Neuronal stem cell (in vitro differentiated cells): ENCODE results near the gene POU2F2.
A peak's percentile ranks its signal among the peaks of the same experiment; 100 is the strongest.

Source experiments
- DNase-seq: peaks from one replicate; pipeline ENCODE4 v3.0.0-alpha.2; 2013; ENCODE audit warnings: low spot score
- H2AFZ ChIP-seq: one replicate; pipeline ENCODE4 v1.6.1; 2013; ENCODE audit warnings: mild to moderate bottlenecking, low read length, inconsistent platforms
- H2AK5ac ChIP-seq: 2 replicates; pipeline ENCODE4 v1.6.1; 2013; ENCODE audit warnings: low read depth, mild to moderate bottlenecking, inconsistent platforms, low read length, moderate library complexity, mixed read lengths
- H2BK120ac ChIP-seq: 2 replicates; pipeline ENCODE4 v1.6.1; 2013; ENCODE audit warnings: low read depth, mild to moderate bottlenecking, inconsistent platforms, low read length, moderate library complexity, mixed read lengths
- H2BK12ac ChIP-seq: one replicate; pipeline ENCODE4 v1.6.1; 2013; ENCODE audit warnings: low read length, inconsistent platforms
- H2BK15ac ChIP-seq: 2 replicates; pipeline ENCODE4 v1.6.1; 2013; ENCODE audit warnings: mild to moderate bottlenecking, low read length, inconsistent platforms, mixed read lengths
- H2BK5ac ChIP-seq: one replicate; pipeline ENCODE4 v1.6.1; 2013; ENCODE audit warnings: inconsistent platforms, mild to moderate bottlenecking, low read length, moderate library complexity
- H3K14ac ChIP-seq: one replicate; pipeline ENCODE4 v1.6.1; 2013; ENCODE audit warnings: low read length, inconsistent platforms
- H3K18ac ChIP-seq: 2 replicates; pipeline ENCODE4 v1.6.1; 2013; ENCODE audit warnings: low read length, inconsistent platforms
- H3K23ac ChIP-seq: 2 replicates; pipeline ENCODE4 v1.6.1; 2013; ENCODE audit warnings: low read depth, mild to moderate bottlenecking, mixed read lengths, low read length, inconsistent platforms; ENCODE audit not compliant: poor library complexity
- H3K27ac ChIP-seq: replicated peaks from 3 replicates; pipeline ENCODE4 v1.5.1; 2013; ENCODE audit warnings: low read length, inconsistent platforms
- H3K27me3 ChIP-seq, 3 experiments: 2 replicates each; pipeline ENCODE4 v1.6.1; 2013; ENCODE audit warnings: low read length in 3 of 3, mild to moderate bottlenecking in 2 of 3, inconsistent platforms in 1 of 3, low read depth in 1 of 3, mixed read lengths in 1 of 3, moderate library complexity in 1 of 3; ENCODE audit not compliant: control insufficient read depth in 3 of 3, insufficient read depth in 3 of 3
- H3K36me3 ChIP-seq, 2 donors: replicated peaks in 1 of 2; 2 replicates each; pipeline ENCODE4 v1.6.1; 2013; ENCODE audit warnings: low read length in 2 of 2; ENCODE audit not compliant: control insufficient read depth in 2 of 2, insufficient read depth in 2 of 2
- H3K4ac ChIP-seq: 2 replicates; pipeline ENCODE4 v1.6.1; 2013; ENCODE audit warnings: inconsistent platforms, mild to moderate bottlenecking, low read length, moderate library complexity
- H3K4me1 ChIP-seq, 2 donors: 1 replicate in 1 of 2; 2 replicates in 1 of 2; pipeline ENCODE4 v1.6.1; 2013; ENCODE audit warnings: low read length in 2 of 2, low read depth in 1 of 2; ENCODE audit not compliant: control insufficient read depth in 2 of 2, insufficient read depth in 1 of 2
- H3K4me2 ChIP-seq: one replicate; pipeline ENCODE4 v1.6.1; 2013; ENCODE audit warnings: mild to moderate bottlenecking, low read length, inconsistent platforms; ENCODE audit not compliant: insufficient read depth, poor library complexity, severe bottlenecking
- H3K4me3 ChIP-seq, 2 donors: 2 replicates each; pipeline ENCODE4 v1.5.1; 2013; ENCODE audit warnings: low read length in 2 of 2, mild to moderate bottlenecking in 2 of 2, inconsistent platforms in 1 of 2, moderate library complexity in 1 of 2
- H3K79me1 ChIP-seq: one replicate; pipeline ENCODE4 v1.6.1; 2013; ENCODE audit warnings: low read depth, mild to moderate bottlenecking, inconsistent platforms, low read length, moderate library complexity
- H3K9ac ChIP-seq: one replicate; pipeline ENCODE4 v1.6.1; 2013; ENCODE audit warnings: mild to moderate bottlenecking, low read depth, low read length, inconsistent platforms; ENCODE audit not compliant: poor library complexity
- H3K9me3 ChIP-seq, 2 donors: replicated peaks in 1 of 2; 2 replicates each; pipeline versions ENCODE3 to v1.6.1; 2013; ENCODE audit warnings: low read length in 2 of 2, mild to moderate bottlenecking in 2 of 2, inconsistent platforms in 1 of 2, low read depth in 1 of 2, mixed read lengths in 1 of 2, moderate library complexity in 1 of 2; ENCODE audit not compliant: control insufficient read depth in 2 of 2, insufficient read depth in 1 of 2
- H4K8ac ChIP-seq: one replicate; pipeline ENCODE4 v1.6.1; 2013; ENCODE audit warnings: low read depth, mild to moderate bottlenecking, inconsistent platforms, low read length, moderate library complexity
- H4K91ac ChIP-seq: one replicate; pipeline ENCODE4 v1.6.1; 2013; ENCODE audit warnings: low read length, low read depth, mild to moderate bottlenecking, inconsistent platforms; ENCODE audit not compliant: poor library complexity
- WGBS, 2 donors: extraction: QIAGEN DNeasy Blood & Tissue Kit; methylation state at CpG; one replicate each; pipeline ENCODE4 v1.1.7; 2013; ENCODE audit warnings: missing lambda C conversion rate in 2 of 2, mixed read lengths in 1 of 2; ENCODE audit not compliant: insufficient read length in 2 of 2, insufficient replicate concordance in 1 of 2; ENCODE audit errors: extremely low coverage in 2 of 2; 5-methylcytosine and 5-hydroxymethylcytosine counted together

Gene POU2F2

DNA sequence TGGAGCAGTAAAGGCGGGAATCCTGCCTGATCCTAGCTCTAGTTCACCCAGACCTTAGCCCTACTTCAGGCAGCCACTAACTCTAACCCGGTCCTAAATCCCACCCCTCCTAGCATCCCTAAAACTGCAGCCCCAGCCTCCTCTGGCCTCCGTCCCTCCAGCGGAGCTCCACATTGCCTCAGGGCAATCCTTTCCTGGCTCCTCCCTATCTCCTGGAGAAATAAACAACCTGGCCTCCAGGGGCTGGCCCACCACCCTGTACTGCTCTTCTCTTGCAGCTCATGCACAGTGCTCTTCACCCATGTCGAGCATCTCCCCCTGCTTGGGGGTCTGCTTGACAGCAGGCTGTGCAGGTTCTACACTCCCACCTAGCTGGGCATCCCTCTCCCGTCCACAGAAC is 6.7 kb downstream of the POU2F2 start:
- no CpG with 5 or more reads among the region's 6 CpGs for WGBS, 2 donors
- no peak overlapping the region for H3K4ac ChIP-seq
- H3K18ac ChIP-seq, result peak overlapping the region; percentile 25
- no peak overlapping the region for H3K4me3 ChIP-seq
- no peaks in the 10 kb centered on the region for H3K36me3 ChIP-seq
- H3K9me3 ChIP-seq, result peaks cover 0 to 5% of the 10 kb centered on the region in 2 donors
- peak overlapping the region; percentile 33 for H3K14ac ChIP-seq
- H3K4me2 ChIP-seq, result no peak overlapping the region
- H2AFZ ChIP-seq, result no peak overlapping the region
- no peaks in the 10 kb centered on the region for H3K79me1 ChIP-seq
- no peak overlapping the region for H3K23ac ChIP-seq
- H4K8ac ChIP-seq, result no peak overlapping the region
- H3K9ac ChIP-seq, result no peak overlapping the region
- H2BK12ac ChIP-seq, result no peak overlapping the region
- no peak overlapping the region for H4K91ac ChIP-seq
- no peak overlapping the region for H2BK15ac ChIP-seq
- H2BK120ac ChIP-seq, result no peak overlapping the region
- no peak overlapping the region for H3K27ac ChIP-seq
- H2AK5ac ChIP-seq, result no peak overlapping the region
- peaks cover 10 to 13% of the 10 kb centered on the region in 2 donors for H3K4me1 ChIP-seq
- peaks cover 0 to 60% (median 2%) of the 10 kb centered on the region in 3 experiments for H3K27me3 ChIP-seq
- DNase-seq, result no peak
- no peak overlapping the region for H2BK5ac ChIP-seq

GRCh38 chr19:42124386-42124901 is 7.8 kb downstream of the POU2F2 start:
- DNase-seq, result no peak
- Histone ChIP-seq H3K4me3 (no peak overlapping the region), H3K4me1 (peaks cover 8 to 13% of the 10 kb centered on the region in 2 donors), H2BK120ac (no peak overlapping the region), H3K36me3 (no peaks in the 10 kb centered on the region), H3K14ac (no peak overlapping the region), H2BK12ac (no peak overlapping the region), H3K4me2 (no peak overlapping the region), H2AK5ac (no peak overlapping the region), H2AFZ (no peak overlapping the region), H3K9ac (no peak overlapping the region), H3K9me3 (peaks cover 0 to 5% of the 10 kb centered on the region in 2 donors), H4K8ac (no peak overlapping the region), H2BK5ac (no peak overlapping the region), H3K18ac (no peak overlapping the region), H4K91ac (no peak overlapping the region), H3K79me1 (no peaks in the 10 kb centered on the region), H3K23ac (no peak overlapping the region), H3K4ac (no peak overlapping the region), H2BK15ac (no peak overlapping the region), H3K27ac (no peak overlapping the region), H3K27me3 (peaks cover 0 to 50% (median 0%) of the 10 kb centered on the region in 3 experiments)
- WGBS, 2 donors, result no CpG with 5 or more reads among the region's 5 CpGs

DNA sequence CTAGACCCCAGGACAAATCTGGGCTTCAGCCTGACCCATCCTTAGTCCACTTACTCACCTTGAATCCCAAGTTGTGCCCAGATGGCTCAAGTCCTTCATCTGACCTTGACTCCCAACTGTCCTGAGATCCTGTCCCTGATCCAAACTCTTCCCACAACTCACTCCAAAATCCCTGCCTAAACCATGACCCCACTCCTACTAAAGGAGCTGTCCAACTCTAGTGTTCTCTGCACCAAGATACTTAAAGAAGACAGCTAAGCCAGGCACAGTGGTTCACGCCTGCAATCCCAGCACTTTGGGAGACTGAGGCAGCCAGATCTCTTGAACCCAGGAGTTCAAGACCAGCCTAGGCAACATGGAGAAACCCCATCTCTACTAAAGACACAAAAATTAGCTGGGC is 8.5 kb downstream of the POU2F2 start:
- H2BK15ac ChIP-seq, result no peak overlapping the region
- no peak overlapping the region for H2AFZ ChIP-seq
- no peak overlapping the region for H3K27ac ChIP-seq
- no peak overlapping the region for H2BK12ac ChIP-seq
- no peaks in the 10 kb centered on the region for H3K36me3 ChIP-seq
- DNase-seq, result no peak
- WGBS, 2 donors, result no CpG with 5 or more reads among the region's 1 CpG
- H2BK120ac ChIP-seq, result no peak overlapping the region
- no peak overlapping the region for H4K91ac ChIP-seq
- no peak overlapping the region for H3K4me2 ChIP-seq
- H3K79me1 ChIP-seq, result no peaks in the 10 kb centered on the region
- H4K8ac ChIP-seq, result no peak overlapping the region
- H3K4ac ChIP-seq, result no peak overlapping the region
- no peak overlapping the region for H3K23ac ChIP-seq
- H3K9me3 ChIP-seq, result peaks cover 0 to 5% of the 10 kb centered on the region in 2 donors
- H3K18ac ChIP-seq, result no peak overlapping the region
- H3K27me3 ChIP-seq, result peaks cover 0 to 44% (median 0%) of the 10 kb centered on the region in 3 experiments
- no peak overlapping the region for H2AK5ac ChIP-seq
- no peak overlapping the region for H3K14ac ChIP-seq
- peaks cover 8 to 13% of the 10 kb centered on the region in 2 donors for H3K4me1 ChIP-seq
- no peak overlapping the region for H3K9ac ChIP-seq
- no peak overlapping the region for H2BK5ac ChIP-seq
- no peak overlapping the region for H3K4me3 ChIP-seq

DNA sequence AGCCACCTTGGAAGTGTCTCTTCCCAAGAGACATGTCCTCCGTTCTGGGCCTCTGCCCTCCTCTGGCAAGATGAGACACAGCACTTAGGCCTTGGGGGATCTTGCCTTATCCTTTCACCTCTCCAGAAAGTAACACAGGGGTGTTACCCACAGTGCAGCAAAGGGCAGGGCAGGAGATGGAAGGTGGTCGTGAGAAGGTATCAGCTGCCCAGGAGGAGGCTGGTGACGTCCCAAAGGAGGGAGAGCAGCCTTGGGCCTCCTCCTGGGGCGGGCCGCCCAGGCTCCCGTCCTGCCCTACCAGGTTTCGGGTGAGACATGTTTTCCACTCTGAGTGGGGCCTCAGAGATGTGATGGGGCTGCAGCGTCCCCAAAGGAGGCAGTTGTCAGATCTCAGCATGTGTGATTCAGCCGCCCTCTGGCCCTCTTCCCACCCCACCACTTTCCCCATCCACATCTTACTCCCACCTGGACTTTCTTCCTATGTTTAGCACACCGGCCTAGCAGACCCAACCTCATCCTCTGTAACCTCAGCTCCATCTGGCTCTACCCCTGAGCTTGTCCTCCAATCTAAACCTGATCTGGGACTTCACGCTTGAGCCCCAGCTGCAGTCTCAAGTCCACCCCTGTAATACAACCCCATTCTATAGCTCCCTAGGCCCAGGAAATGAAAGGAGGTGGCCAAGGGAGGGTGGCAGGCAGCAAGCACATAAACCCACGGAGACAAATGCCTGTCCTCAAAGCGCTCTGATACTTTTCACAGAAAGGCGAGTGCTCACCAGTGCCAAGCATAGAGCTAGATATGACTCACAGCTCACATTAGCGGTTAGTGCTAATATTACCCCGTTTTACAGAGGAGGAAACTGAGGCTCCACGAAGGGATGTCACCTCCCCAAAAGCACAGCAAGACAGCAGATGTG is 9.3 kb downstream of the POU2F2 start:
- no CpG with 5 or more reads among the region's 17 CpGs for WGBS, 2 donors
- Histone ChIP-seq H2BK15ac (no peak overlapping the region), H3K4me1 (peaks cover 8 to 13% of the 10 kb centered on the region in 2 donors), H2BK5ac (no peak overlapping the region), H4K91ac (no peak overlapping the region), H3K9me3 (peaks cover 0 to 5% of the 10 kb centered on the region in 2 donors), H3K27ac (no peak overlapping the region), H3K14ac (no peak overlapping the region), H2BK12ac (peak overlapping the region; percentile 66), H4K8ac (peak overlapping the region; percentile 17), H3K36me3 (no peaks in the 10 kb centered on the region), H3K27me3 (peaks cover 0 to 37% (median 0%) of the 10 kb centered on the region in 3 experiments), H3K18ac (peak overlapping the region; percentile 17), H3K4ac (no peak overlapping the region), H3K79me1 (no peaks in the 10 kb centered on the region), H3K4me3 (no peak overlapping the region), H2BK120ac (no peak overlapping the region), H2AK5ac (no peak overlapping the region), H3K4me2 (no peak overlapping the region), H2AFZ (no peak overlapping the region), H3K9ac (no peak overlapping the region), H3K23ac (peak overlapping the region; percentile 75)
- no peak for DNase-seq
